ENCODE data around the gene DNAH2. TPM values are rescaled to one million over a fixed set of nuclear protein-coding genes. Genes with fewer than 3 reads are reported as not detected.

Gene DNAH2
- total RNA-seq, 1 donor from 2014 or later, result 0.72 TPM

DNA sequence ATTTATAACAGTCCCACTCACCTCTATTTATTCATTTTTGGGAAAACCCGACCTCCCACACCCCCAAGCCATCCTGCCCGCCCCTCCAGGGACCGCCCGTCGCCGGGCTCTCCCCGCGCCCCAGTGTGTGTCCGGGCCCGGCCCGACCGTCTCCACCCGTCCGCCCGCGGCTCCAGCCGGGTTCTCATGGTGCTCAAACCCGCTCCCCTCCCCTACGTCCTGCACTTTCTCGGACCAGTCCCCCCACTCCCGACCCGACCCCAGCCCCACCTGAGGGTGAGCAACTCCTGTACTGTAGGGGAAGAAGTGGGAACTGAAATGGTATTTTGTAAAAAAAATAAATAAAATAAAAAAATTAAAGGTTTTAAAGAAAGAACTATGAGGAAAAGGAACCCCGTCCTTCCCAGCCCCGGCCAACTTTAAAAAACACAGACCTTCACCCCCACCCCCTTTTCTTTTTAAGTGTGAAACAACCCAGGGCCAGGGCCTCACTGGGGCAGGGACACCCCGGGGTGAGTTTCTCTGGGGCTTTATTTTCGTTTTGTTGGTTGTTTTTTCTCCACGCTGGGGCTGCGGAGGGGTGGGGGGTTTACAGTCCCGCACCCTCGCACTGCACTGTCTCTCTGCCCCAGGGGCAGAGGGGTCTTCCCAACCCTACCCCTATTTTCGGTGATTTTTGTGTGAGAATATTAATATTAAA is 136.7 kb downstream of the DNAH2 start:
- Mint-ChIP-seq H3K4me3 (ENCODE audit: unreplicated experiment) (peak overlapping the region; percentile 72), H3K36me3 (ENCODE audit: low read depth, unreplicated experiment) (peaks cover 34% of the 10 kb centered on the region), H3K9me3 (ENCODE audit: unreplicated experiment) (no peaks in the 10 kb centered on the region), H3K27ac (ENCODE audit: unreplicated experiment) (peak overlapping the region; percentile 78), H3K4me1 (ENCODE audit: unreplicated experiment) (peaks cover 19% of the 10 kb centered on the region), H3K27me3 (ENCODE audit: unreplicated experiment) (peaks cover 19% of the 10 kb centered on the region)
- DNase-seq (ENCODE audit: low spot score), result no peak
- TF ChIP-seq, protein P1, sequence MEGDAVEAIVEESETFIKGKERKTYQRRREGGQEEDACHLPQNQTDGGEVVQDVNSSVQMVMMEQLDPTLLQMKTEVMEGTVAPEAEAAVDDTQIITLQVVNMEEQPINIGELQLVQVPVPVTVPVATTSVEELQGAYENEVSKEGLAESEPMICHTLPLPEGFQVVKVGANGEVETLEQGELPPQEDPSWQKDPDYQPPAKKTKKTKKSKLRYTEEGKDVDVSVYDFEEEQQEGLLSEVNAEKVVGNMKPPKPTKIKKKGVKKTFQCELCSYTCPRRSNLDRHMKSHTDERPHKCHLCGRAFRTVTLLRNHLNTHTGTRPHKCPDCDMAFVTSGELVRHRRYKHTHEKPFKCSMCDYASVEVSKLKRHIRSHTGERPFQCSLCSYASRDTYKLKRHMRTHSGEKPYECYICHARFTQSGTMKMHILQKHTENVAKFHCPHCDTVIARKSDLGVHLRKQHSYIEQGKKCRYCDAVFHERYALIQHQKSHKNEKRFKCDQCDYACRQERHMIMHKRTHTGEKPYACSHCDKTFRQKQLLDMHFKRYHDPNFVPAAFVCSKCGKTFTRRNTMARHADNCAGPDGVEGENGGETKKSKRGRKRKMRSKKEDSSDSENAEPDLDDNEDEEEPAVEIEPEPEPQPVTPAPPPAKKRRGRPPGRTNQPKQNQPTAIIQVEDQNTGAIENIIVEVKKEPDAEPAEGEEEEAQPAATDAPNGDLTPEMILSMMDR (IDR thresholded peaks at IDR 0.05; ENCODE audit: unreplicated experiment), result no peak

DNA sequence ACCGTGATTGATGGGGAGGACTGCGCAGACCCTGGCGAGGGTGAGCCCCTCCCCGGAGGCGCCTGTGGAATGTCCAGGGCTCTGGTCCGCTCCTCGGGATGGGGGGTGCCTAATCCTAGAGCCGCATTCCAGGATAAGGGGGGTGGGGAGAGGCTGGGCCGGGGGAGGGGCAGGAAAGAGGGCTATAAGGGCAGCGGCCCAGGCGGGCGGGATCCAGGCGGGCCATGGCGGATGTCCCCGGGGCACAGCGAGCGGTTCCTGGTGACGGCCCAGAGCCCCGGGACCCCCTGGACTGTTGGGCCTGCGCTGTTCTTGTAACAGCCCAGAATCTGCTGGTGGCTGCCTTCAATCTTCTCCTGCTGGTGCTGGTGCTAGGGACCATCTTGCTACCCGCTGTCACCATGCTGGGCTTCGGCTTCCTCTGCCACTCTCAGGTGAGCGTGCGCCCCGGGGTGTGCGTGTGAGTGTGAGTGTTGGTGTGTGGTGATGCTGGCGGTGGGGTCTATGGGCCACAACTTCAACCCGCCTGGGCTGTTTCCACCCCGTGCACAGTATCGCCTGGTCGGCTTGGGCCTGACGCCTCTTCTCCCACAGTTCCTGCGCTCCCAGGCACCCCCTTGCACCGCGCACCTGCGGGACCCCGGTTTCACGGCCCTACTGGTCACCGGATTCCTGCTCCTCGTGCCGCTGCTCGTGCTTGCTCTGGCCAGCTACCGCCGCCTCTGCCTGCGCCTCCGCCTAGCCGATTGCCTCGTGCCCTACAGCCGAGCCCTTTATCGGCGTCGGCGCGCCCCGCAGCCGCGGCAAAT is 137.5 kb downstream of the DNAH2 start, which contains the start of gene TMEM88:
Gene TMEM88 (plus strand): TSS at position 216 of the 809 bp plus-strand sequence. CDS start 9 bp downstream, at position 225.
- H3K9me3 Mint-ChIP-seq (ENCODE audit: unreplicated experiment), result no peaks in the 10 kb centered on the region
- peak; percentile 52 for DNase-seq (ENCODE audit: low spot score)
- H3K27ac Mint-ChIP-seq (ENCODE audit: unreplicated experiment), result peak within 1 kb of the TSS; percentile 78
- peaks cover 19% of the 10 kb centered on the region for H3K27me3 Mint-ChIP-seq (ENCODE audit: unreplicated experiment)
- peaks cover 25% of the 10 kb centered on the region for H3K4me1 Mint-ChIP-seq (ENCODE audit: unreplicated experiment)
- H3K4me3 Mint-ChIP-seq (ENCODE audit: unreplicated experiment), result peak within 1 kb of the TSS; percentile 72
- TF ChIP-seq, protein P1 (IDR thresholded peaks at IDR 0.05; ENCODE audit: unreplicated experiment), result no peak
- peaks cover 33% of the 10 kb centered on the region for H3K36me3 Mint-ChIP-seq (ENCODE audit: low read depth, unreplicated experiment)

DNA sequence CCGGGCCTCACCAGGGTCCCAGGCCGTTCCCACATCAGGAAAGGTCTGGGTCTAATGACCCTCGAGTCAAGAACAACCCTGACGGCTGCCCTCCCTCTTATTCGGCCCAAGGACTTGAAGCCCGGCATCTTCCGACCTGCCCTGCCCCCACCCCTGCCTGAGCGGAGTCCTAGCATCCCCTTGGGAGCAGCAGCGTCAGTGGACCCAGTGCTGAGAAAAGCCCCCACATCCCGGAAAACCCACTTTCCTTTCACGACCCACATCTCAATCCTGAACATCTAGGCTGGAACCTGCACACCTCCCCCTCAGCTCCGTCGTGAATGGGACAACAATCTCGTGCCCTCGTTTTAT is 138.1 kb downstream of the DNAH2 start:
- Mint-ChIP-seq H3K27ac (ENCODE audit: unreplicated experiment) (no peak overlapping the region), H3K4me1 (ENCODE audit: unreplicated experiment) (peaks cover 29% of the 10 kb centered on the region), H3K36me3 (ENCODE audit: low read depth, unreplicated experiment) (peaks cover 27% of the 10 kb centered on the region), H3K9me3 (ENCODE audit: unreplicated experiment) (no peaks in the 10 kb centered on the region), H3K27me3 (ENCODE audit: unreplicated experiment) (peaks cover 19% of the 10 kb centered on the region), H3K4me3 (ENCODE audit: unreplicated experiment) (no peak overlapping the region)
- no peak for DNase-seq (ENCODE audit: low spot score)
- TF ChIP-seq, protein P1 (IDR thresholded peaks at IDR 0.05; ENCODE audit: unreplicated experiment), result no peak

DNA sequence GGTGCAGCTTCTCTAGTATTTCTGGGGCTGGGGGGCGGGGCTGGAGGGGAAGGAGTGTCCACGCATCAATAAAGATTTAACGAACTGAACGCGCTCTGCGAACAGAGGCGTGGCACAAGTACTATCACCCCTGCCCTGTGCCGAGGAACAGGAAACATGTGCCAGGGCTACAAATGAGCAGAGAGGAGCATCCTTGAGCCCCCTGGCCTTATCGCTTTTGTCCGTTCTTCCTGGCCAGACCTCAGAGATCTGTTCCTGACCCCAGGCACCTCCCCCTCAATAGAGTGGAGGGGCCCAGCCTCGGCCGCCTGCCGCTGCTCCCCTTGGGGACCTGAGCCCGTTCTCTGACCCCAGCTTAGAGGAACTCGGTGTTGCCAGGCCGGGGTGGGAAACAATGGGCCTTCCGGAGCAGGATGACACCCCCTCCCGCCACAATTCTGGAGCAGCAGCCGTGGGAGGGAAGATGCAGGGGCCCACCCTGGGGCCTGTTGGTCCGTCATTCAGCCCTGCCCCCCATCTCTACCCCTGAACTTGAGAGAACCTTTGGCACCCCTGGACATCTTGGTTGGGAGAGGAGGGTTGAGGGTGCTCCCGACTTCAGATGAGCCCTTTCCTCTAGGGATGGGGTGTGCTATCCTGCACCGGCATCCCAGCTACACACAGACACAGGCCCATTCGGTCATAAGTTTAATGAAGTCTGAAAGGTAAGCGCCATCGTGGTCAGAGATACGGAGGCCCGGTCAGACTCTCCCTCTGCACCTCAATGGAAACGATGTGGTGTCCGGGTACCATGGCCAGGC is 138.7 kb downstream of the DNAH2 start:
- peak; percentile 68 for DNase-seq (ENCODE audit: low spot score)
- no peak overlapping the region for H3K27ac Mint-ChIP-seq (ENCODE audit: unreplicated experiment)
- no peak overlapping the region for H3K4me3 Mint-ChIP-seq (ENCODE audit: unreplicated experiment)

More for the DNA sequence above, 138.7 kb downstream of the DNAH2 start:
- no peaks in the 10 kb centered on the region for H3K9me3 Mint-ChIP-seq (ENCODE audit: unreplicated experiment)
- peaks cover 35% of the 10 kb centered on the region for H3K4me1 Mint-ChIP-seq (ENCODE audit: unreplicated experiment)
- H3K27me3 Mint-ChIP-seq (ENCODE audit: unreplicated experiment), result peaks cover 16% of the 10 kb centered on the region
- H3K36me3 Mint-ChIP-seq (ENCODE audit: low read depth, unreplicated experiment), result peaks cover 27% of the 10 kb centered on the region
- TF ChIP-seq, protein P1 (IDR thresholded peaks at IDR 0.05; ENCODE audit: unreplicated experiment), result no peak

Measured in endothelial cell (in vitro differentiated cells).